ENCODE data around the gene PHACTR2.

The PHACTR2 gene

GRCh38 chr6:143739341-143739851, 61.6 kb downstream of the PHACTR2 start:
- in situ Hi-C loops (cut with HindIII; ENCODE audit: low sequenced_read_pairs), result no loop called here
- no peak overlapping the region for H3K4me3 ChIP-seq (ENCODE audit: low read depth, low read length)

GRCh38 chr6:143740213-143740612, 62.4 kb downstream of the PHACTR2 start:
- in situ Hi-C loops (cut with HindIII; ENCODE audit: low sequenced_read_pairs), result no loop called here
- TF ChIP-seq, protein P1, sequence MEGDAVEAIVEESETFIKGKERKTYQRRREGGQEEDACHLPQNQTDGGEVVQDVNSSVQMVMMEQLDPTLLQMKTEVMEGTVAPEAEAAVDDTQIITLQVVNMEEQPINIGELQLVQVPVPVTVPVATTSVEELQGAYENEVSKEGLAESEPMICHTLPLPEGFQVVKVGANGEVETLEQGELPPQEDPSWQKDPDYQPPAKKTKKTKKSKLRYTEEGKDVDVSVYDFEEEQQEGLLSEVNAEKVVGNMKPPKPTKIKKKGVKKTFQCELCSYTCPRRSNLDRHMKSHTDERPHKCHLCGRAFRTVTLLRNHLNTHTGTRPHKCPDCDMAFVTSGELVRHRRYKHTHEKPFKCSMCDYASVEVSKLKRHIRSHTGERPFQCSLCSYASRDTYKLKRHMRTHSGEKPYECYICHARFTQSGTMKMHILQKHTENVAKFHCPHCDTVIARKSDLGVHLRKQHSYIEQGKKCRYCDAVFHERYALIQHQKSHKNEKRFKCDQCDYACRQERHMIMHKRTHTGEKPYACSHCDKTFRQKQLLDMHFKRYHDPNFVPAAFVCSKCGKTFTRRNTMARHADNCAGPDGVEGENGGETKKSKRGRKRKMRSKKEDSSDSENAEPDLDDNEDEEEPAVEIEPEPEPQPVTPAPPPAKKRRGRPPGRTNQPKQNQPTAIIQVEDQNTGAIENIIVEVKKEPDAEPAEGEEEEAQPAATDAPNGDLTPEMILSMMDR (IDR thresholded peaks at IDR 0.05; ENCODE audit: low read depth, low read length), result no peak
- H3K4me3 ChIP-seq (ENCODE audit: low read depth, low read length), result no peak overlapping the region
- no peak for DNase-seq (ENCODE audit: low read depth, low spot score)

More at GRCh38 chr6:143739341-143739851, 61.6 kb downstream of the PHACTR2 start:
- no peak for DNase-seq (ENCODE audit: low read depth, low spot score)
- TF ChIP-seq, protein P1 (IDR thresholded peaks at IDR 0.05; ENCODE audit: low read depth, low read length), result no peak

DNA sequence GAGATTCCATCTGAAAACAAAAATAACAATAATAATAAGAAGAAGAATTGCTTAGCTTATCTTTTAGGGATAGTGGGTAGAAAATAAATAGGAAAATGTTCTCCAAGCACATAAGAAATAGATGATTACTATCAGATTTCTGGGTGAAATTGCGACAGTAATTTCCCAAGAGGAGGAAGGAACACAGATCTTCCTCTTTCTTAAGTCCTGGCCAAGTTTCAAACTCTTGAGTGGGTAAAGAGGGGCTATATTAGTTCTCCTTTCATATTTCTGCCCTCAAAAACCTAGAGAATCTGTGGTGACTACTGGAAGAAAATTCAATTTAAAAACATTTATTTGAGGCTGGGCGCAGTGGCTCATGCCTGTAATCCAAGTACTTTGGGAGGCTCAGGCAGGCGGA, 63.7 kb downstream of the PHACTR2 start:
- no peak overlapping the region for H3K4me3 ChIP-seq (ENCODE audit: low read depth, low read length)
- TF ChIP-seq, protein P1 (IDR thresholded peaks at IDR 0.05; ENCODE audit: low read depth, low read length), result no peak
- in situ Hi-C loops (cut with HindIII; ENCODE audit: low sequenced_read_pairs), result no loop called here
- DNase-seq (ENCODE audit: low read depth, low spot score), result no peak

DNA sequence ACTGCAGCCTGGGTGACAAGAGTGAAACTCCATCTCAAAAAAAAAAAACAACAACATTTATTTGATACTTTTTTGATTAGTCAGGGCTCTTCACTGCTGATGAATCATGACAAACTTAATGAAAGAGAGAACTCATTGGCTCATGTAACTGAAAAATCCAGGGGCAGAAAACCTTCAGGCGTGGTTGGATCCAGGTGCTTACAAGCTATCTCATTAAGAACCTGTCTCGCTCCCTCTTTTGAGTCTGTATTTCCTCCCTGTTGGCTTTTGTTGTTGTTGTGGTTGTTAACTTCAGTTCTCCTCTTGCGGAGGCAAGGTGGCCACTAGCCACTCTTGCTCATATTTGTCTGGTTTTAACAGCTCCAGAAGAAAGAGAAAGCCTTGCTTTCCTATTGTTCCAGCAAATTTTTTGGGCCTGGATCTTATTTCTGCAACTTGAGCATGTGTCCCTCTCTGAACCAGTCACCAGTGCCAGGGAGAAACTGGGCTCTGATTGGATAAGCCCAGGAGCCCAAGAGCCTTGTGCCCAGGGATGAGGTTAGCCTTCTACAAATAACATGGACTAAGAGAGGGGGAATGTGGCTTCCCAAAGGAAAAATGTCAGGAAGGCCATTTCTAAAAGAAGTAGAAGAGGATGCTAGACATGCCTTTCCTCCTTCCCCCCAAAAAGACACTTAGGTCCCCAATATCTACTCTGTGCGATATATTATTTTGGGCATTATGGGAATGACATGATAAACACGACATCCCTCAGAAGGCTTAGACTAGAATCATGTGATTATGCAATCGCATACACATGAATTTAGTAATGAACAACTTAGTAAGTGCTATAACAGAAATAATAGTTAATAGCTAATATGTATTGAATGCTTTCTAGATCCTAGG, 64.5 kb downstream of the PHACTR2 start:
- in situ Hi-C loops (cut with HindIII; ENCODE audit: low sequenced_read_pairs), result no loop called here
- TF ChIP-seq, protein P1 (IDR thresholded peaks at IDR 0.05; ENCODE audit: low read depth, low read length), result no peak
- no peak overlapping the region for H3K4me3 ChIP-seq (ENCODE audit: low read depth, low read length)
- no peak for DNase-seq (ENCODE audit: low read depth, low spot score)

DNA sequence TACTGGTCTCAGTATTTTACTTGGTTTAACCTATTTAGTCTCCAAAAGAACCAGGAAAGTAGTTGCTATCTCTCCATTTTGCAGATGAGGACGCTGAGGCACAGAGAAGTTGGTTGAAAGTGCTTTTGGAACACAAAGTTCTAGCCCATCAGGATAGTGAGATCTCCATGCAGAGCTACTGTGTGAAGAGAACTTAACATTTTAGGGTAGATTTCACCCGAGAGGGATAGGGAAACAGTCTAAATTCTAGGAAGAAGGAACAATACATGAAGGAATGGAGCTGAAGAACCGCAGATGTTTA, 65.1 kb downstream of the PHACTR2 start:
- DNase-seq (ENCODE audit: low read depth, low spot score), result no peak
- TF ChIP-seq, protein P1 (IDR thresholded peaks at IDR 0.05; ENCODE audit: low read depth, low read length), result no peak
- H3K4me3 ChIP-seq (ENCODE audit: low read depth, low read length), result no peak overlapping the region
- in situ Hi-C loops (cut with HindIII; ENCODE audit: low sequenced_read_pairs), result no loop called here

DNA sequence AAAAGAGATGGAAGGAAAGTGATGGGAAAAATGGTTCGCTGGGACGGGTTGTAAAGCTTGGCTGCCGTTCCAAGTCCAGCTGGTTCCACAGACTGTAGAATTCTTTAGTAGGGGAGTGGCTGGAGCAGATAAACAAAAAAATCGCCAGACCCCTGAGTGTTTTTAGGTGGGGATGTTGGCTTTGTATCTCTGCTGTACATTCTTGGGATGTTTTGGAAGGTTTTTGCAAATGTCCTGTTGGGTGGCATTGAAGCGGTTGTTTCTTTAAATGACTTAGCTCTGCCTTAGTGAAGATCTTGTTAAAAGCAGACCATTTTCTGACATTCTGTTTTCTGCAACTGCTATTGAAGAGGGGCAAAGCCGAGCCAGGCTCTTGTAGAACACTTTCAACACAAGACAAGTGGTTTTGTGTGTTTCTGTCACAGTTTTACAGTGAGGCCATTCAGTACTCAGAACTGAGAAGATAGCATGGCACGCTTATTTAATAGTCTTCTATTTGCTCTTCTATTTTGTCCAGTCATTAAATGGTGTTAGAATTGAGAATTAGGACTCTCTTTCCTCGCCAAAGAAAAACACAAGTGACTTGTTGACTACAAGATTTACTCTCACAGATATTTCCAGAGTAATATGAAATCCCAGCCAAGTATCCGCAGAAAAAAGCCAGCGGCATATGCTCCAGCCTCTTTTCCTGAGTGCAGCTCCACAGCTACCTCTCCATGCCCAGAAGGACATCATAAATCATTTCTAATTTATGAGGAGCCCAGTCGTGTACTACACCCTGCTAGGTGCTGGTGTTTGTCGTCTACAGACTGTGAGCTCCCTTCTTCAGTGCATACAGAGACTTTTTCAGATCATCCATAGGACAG, 65.8 kb downstream of the PHACTR2 start:
- in situ Hi-C loops (cut with HindIII; ENCODE audit: low sequenced_read_pairs), result no loop called here
- no peak overlapping the region for H3K4me3 ChIP-seq (ENCODE audit: low read depth, low read length)
- TF ChIP-seq, protein P1 (IDR thresholded peaks at IDR 0.05; ENCODE audit: low read depth, low read length), result no peak
- DNase-seq (ENCODE audit: low read depth, low spot score), result peak; percentile 56
